DMS53 treated with DMSO at 0.1 percent for 48 hours (cell line): ENCODE results near the gene SLC38A3.

Source experiments
- DNase-seq: peaks from one replicate; lab custom pipeline; 2025; ENCODE audit not compliant: unreplicated experiment; lab: John Stamatoyannopoulos, UW

Gene SLC38A3

DNA sequence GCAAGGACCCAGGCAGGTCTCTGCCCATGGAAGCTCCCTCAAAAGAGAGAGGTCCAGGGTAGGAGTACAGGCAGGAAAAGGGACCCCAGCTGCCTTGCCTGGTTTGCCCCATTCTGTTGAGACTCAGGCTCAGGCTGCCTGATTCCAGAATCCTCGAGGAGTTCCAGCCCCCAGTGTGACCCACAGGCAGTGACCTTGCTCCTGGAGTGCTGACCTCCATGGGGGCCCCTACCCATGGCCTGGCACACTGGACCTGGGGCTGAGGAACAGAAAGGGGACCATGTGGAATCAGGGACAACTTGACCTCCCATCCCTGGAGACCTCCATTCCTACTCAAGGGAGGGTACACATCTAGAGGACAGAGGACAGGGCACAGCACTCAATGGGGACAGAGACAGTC lies 60.5 kb downstream of the SLC38A3 start:
- DNase-seq, result no peak

DNA sequence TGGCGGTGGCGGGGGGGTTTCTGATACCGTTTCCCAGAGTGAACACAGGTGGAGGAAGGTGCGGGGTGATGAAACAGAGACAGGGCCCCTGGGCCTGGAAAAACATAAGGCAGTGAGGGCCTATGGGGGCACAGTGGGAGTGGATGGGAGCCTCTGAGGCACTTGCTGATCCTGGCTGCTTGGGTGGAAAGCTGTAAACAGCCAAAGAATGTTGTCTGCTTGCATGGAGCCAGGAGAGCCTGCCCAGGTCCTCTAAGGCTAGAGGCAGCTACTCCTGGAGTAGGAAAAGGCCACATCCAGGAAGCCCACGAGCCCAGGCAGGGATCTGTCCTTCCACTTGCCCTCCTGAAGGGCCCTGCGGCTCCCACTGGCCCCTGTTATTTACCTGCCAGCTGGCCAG lies 60.9 kb downstream of the SLC38A3 start:
- no peak for DNase-seq

DNA sequence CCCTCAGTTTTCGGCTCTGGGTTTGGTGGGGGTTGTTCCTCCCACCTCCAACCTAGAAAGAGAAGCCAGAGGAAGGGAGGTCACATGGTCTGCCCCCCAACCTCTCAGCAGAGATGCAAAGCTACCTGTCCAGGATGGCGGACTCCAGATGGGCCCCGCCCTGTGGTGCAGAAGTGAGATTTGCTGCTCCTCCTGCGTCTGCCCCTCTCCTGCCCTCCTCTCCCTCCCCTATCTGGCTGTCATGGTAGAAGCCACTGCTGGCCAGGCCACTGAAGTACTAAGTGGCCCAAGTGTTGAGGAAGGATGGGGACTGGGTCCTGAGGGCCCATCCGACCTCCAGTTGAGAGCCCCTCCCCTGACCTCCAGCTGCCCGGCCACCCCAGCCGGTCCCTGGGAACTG lies 61.8 kb downstream of the SLC38A3 start:
- no peak for DNase-seq

DNA sequence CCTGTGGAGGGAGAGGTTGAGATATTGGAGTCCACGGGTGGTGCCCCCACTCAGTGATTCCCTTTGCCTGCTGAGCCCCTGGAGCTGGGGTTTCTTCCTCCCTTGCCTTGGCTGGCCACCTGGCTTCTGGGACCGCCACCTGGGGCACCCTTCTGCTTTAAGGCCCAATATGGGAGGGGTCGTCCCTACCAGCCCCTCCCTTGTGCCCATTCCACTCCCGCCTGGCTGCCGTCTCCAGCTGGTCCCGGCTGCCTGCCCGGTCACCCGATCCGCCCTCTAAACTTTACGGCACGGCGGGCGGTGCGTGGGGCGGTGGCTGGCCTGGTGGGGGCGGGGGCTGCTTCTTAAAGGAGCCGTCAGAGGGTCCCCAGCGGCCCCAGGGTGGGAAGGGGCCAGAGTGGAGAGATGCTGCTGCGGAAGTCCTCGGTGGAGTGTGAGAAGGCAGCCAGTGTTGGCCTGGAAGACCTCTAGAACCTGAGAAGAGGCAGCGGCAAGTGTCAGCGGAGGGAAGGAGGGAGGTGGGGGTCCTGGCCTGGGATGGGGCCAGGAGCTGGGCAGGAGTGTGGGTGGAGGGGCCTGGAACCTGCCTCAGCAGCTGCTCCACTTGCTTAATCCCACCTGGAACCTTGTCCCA lies 62.3 kb downstream of the SLC38A3 start:
- DNase-seq, result no peak

DNA sequence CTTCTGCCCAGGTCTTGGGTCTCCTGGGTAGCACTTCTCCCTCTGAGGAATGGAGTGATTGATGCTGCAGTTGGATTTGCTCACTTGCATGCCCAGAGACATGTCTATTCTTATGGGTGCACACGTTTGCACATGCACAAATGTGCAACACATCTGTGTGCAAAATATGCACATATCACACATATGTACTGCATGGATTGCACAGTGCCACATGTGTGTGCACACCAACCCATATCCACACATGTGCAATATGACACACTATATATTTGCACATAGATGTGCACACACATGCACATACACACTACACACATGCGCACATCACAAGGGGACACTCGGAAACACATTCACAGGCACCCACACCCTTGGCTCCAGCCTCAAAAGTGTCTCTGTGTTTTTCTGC lies 63.2 kb downstream of the SLC38A3 start:
- no peak for DNase-seq

DNA sequence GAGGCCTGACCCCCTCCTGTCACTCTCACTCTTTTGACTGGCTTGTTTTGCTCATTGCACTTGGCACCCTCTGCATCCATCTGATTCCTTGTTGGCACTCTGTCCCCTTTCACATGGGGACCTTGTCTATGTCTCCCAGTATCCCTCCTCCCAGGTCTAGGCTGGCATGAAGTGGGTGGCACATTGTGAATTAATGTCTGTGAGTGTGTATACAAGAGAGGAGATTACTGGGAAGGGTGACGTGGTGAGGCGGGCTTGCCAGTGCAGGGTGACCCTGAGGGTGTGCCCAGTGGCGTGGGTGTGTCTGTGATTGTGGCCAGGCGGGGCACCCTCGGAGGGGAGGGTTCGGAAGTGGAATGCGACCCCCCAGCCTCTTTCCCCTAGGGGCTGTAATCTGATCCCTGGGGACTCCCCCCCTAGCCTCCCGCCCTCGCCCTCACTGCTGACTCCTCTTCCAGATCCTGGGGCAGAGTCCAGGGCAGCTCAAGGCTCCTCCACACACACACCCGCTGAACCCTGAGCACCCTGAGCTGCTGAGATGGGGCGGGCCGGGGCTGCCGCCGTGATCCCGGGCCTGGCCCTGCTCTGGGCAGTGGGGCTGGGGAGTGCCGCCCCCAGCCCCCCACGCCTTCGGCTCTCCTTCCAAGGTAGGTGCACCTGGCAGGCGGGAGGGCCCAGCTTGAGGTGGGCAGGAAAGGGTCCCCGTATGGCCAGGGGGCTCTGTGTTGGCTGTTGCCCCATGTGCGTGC lies 63.8 kb downstream of the SLC38A3 start, which contains the start of gene SEMA3B:
Gene SEMA3B (plus strand): TSS at position 445 of the 749 bp plus-strand sequence. CDS start 94 bp downstream, at position 539.
- no peak for DNase-seq

DNA sequence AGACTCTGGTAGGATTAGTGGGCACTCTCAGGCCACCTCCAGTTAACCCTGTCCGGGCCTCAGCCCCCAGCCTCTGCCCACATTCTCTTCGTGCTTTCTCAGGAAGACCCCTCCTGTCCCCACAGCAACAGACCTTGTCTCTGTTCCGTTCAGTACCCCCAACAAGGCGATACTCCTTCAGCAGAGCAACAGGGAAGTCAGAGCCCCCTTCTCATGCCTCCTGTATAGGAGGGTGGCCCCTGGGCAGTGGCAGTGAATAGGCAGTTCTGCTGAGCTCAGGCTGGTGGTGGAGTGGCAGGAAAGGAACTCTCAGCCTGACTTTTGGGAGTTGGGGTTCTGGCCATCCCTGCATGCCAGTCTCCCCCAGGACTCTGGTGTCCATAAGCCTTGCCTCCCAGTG lies 64.4 kb downstream of the SLC38A3 start:
- no peak for DNase-seq

DNA sequence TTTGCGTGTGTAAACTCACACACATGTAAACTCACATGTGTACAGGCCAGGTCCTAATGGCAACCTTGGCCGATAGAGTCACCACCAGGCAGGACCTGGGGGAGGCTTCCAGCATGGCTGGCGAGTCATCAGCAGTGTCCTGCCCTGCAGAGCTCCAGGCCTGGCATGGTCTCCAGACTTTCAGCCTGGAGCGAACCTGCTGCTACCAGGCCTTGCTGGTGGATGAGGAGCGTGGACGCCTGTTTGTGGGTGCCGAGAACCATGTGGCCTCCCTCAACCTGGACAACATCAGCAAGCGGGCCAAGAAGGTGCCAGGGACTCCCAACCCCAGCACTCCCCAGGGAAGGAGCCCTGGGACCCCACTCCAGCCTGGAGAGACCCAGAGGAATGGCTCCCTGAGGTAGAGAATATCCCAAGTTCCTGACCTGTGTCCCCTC lies 64.9 kb downstream of the SLC38A3 start:
- DNase-seq, result no peak

DNA sequence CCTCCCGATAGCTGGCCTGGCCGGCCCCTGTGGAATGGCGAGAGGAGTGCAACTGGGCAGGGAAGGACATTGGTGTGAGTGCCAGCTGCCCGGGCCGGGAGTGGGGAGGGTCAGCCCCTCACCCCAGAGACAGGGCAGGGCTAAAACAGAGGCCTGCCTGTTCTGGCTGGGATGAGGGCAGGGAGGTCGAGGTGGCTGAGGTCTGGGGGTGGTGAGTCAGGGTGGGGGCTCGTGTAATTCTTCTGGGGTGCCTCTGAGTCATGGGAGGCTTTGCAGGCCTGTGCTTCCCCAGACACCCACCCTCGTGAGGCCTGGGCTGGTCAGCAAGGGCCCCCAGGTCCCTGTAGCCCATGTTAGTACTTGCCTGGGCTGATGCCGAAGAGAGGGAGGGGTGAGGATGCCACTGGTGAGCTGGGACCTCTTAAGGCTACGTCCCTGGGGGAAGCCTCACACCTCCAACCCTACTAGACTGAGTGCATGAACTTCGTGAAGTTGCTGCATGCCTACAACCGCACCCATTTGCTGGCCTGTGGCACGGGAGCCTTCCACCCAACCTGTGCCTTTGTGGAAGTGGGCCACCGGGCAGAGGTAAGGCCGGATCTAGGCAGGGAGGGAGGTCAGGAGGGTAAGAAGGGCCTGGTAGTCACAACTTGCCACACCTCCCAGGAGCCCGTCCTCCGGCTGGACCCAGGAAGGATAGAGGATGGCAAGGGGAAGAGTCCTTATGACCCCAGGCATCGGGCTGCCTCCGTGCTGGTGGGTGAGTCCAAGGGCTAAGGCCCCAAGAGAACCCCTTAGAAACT lies 65.6 kb downstream of the SLC38A3 start:
- no peak for DNase-seq
